Effector memory CD4-positive, alpha-beta T cell (primary cell): ENCODE data around the gene LRRC9.
"Not testable (repeated sequence)": the region's sequence is repeated elsewhere in the genome, so short reads cannot be mapped to it uniquely, and the experiment has no call there.

Experiments used
- DNase-seq, 3 donors: peaks; one replicate each; pipeline ENCODE4 v3.0.0-alpha.2; 2020
- H3K27ac ChIP-seq: 2 replicates; pipeline ENCODE4 v1.7.0; 2013; ENCODE audit warnings: mild to moderate bottlenecking, low read length, moderate library complexity; ENCODE audit not compliant: insufficient read depth, poor library complexity, severe bottlenecking
- H3K27me3 ChIP-seq: replicated peaks from 2 replicates; pipeline ENCODE4 v1.7.0; 2013; ENCODE audit warnings: mild to moderate bottlenecking, low read length; ENCODE audit not compliant: insufficient read depth, control insufficient read depth, poor library complexity, severe bottlenecking
- H3K36me3 ChIP-seq: 2 replicates; pipeline ENCODE4 v1.7.0; 2013; ENCODE audit warnings: mild to moderate bottlenecking, low read length, moderate library complexity; ENCODE audit not compliant: control insufficient read depth, insufficient read depth
- H3K4me1 ChIP-seq: 2 replicates; pipeline ENCODE4 v1.7.0; 2013; ENCODE audit warnings: low read length, mild to moderate bottlenecking; ENCODE audit not compliant: control insufficient read depth, insufficient read depth, poor library complexity, severe bottlenecking
- H3K4me3 ChIP-seq: 2 replicates; pipeline ENCODE4 v1.7.0; 2013; ENCODE audit warnings: low read length, low read depth, mild to moderate bottlenecking; ENCODE audit not compliant: insufficient read depth, poor library complexity, severe bottlenecking
- H3K9me3 ChIP-seq: 2 replicates; pipeline ENCODE4 v1.7.0; 2013; ENCODE audit warnings: mild to moderate bottlenecking, low read length, moderate library complexity; ENCODE audit not compliant: control insufficient read depth

The LRRC9 gene

DNA sequence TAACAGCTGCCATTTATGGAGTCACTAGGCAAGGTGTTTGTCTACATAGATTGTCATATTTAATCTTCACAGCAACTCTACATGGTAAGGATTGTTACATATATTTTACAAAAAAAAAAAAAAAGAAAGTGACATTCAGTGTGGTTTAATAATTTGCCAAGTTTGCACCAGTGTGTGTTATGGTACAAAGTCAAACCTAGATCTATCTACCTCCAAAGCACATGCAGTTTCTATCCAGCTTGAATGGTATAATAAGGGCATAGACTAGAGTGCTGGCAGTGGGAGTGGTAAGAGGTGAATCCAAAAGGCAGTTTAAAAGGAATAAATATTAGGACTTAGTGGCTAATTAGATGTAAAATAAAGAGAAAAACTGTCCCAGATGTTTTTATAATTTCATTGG is 105.6 kb downstream of the LRRC9 start:
- no peaks in the 10 kb centered on the region for H3K9me3 ChIP-seq
- H3K27me3 ChIP-seq, result no peaks in the 10 kb centered on the region
- no peak overlapping the region for H3K4me3 ChIP-seq
- DNase-seq, result no peak
- H3K36me3 ChIP-seq, result no peaks in the 10 kb centered on the region
- H3K27ac ChIP-seq, result no peak overlapping the region
- no peaks in the 10 kb centered on the region for H3K4me1 ChIP-seq

GRCh38 chr14:60035177-60035576 is 115.2 kb downstream of the LRRC9 start:
- Histone ChIP-seq H3K27ac (no peak overlapping the region), H3K27me3 (no peaks in the 10 kb centered on the region), H3K4me3 (no peak overlapping the region), H3K36me3 (no peaks in the 10 kb centered on the region), H3K4me1 (no peaks in the 10 kb centered on the region), H3K9me3 (no peaks in the 10 kb centered on the region)
- DNase-seq, result no peak

DNA sequence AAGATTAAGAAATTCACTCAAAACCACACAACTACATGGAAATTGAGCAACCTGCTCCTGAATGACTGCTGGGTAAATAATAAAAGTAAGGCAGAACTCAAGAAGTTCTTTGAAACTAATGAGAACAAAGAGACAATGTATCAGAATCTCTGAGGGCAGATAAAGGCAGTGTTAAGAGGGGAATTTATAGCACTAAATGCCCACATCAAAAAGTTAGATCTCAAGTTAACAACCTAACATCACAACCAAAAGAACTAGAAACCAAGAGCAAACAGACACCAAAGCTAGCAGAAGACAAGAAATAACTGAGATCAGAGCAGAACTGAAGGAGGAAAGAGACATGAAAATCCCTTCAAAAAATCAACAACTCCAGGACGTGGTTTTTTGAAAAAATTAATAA is 128.0 kb downstream of the LRRC9 start:
- H3K9me3 ChIP-seq, H3K27ac ChIP-seq, H3K4me3 ChIP-seq, H3K27me3 ChIP-seq, DNase-seq, H3K36me3 ChIP-seq: not testable (repeated sequence)
- peaks cover 12% of the 10 kb centered on the region for H3K4me1 ChIP-seq

DNA sequence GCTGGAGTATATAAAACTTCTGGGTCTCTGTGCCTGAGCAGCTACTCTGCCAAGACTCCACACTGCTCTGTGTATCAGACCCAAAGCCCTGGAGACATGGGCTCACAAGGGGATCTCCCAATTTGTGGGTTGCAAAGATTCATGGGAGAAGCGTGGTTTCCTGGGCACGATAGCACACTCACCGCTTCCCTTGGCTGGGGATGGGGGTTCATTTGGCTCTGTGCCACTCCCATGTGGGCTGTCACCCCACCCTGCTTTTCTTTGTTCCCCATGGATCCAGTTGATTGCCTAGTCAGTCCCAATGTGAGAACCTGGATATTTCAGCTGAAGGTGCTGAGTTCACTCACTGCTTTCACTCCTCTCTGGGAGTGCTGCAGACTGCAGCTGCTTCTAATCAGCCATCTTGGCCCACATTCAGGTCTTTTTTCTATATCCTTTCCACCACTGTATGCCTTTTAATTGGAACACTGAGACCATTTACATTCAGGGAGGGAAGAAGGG is 131.8 kb downstream of the LRRC9 start:
- no peak for DNase-seq
- H3K36me3 ChIP-seq, result no peaks in the 10 kb centered on the region
- no peak overlapping the region for H3K4me3 ChIP-seq

DNA sequence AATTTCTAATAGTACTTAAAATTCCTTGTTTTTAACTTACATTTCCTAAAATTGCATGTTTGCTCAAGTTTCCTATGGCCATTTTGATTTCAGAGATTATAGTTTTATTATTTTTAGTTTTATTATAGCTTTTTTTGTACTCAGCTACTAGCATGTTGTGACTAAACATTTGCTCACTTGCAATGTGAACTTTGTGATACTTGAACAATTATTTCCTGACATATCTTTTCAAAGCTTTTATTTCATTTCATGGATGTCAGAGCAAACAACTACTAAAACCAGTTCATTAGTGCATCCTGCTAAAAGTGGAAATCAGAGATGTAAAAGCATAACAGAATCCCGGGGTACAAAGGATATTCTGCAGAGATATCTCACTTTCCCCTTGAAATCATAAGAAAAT is 138.1 kb downstream of the LRRC9 start:
- Histone ChIP-seq H3K9me3 (no peaks in the 10 kb centered on the region), H3K4me3 (no peak overlapping the region), H3K36me3 (no peaks in the 10 kb centered on the region), H3K27ac (no peak overlapping the region), H3K4me1 (no peaks in the 10 kb centered on the region), H3K27me3 (no peaks in the 10 kb centered on the region)
- no peak for DNase-seq

More for the DNA sequence above, 131.8 kb downstream of the LRRC9 start:
- H3K9me3 ChIP-seq, result no peaks in the 10 kb centered on the region
- H3K4me1 ChIP-seq, result peaks cover 12% of the 10 kb centered on the region
- H3K27me3 ChIP-seq, result no peaks in the 10 kb centered on the region
- no peak overlapping the region for H3K27ac ChIP-seq

GRCh38 chr14:60061371-60061770 is 141.4 kb downstream of the LRRC9 start:
- Histone ChIP-seq H3K4me1 (no peaks in the 10 kb centered on the region), H3K4me3 (no peak overlapping the region), H3K27ac (no peak overlapping the region), H3K36me3 (no peaks in the 10 kb centered on the region), H3K27me3 (no peaks in the 10 kb centered on the region), H3K9me3 (no peaks in the 10 kb centered on the region)
- no peak for DNase-seq

- H3K9me3 ChIP-seq, result no peaks in the 10 kb centered on the region
- no peak overlapping the region for H3K27ac ChIP-seq
These were observed 144.6 kb downstream of the LRRC9 start for GRCh38 chr14:60064491-60065072.

GRCh38 chr14:60067882-60068281 is 147.9 kb downstream of the LRRC9 start:
- no peaks in the 10 kb centered on the region for H3K36me3 ChIP-seq
- no peak overlapping the region for H3K27ac ChIP-seq
- DNase-seq, result no peak
- H3K9me3 ChIP-seq, result no peaks in the 10 kb centered on the region
- no peaks in the 10 kb centered on the region for H3K4me1 ChIP-seq
- H3K4me3 ChIP-seq, result no peak overlapping the region
- H3K27me3 ChIP-seq, result no peaks in the 10 kb centered on the region

More at GRCh38 chr14:60064491-60065072, 144.6 kb downstream of the LRRC9 start:
- Histone ChIP-seq H3K4me3 (no peak overlapping the region), H3K4me1 (no peaks in the 10 kb centered on the region), H3K36me3 (no peaks in the 10 kb centered on the region), H3K27me3 (no peaks in the 10 kb centered on the region)
- no peak for DNase-seq

- DNase-seq, result no peak
These were observed 159.8 kb downstream of the LRRC9 start for GRCh38 chr14:60079723-60080122.

GRCh38 chr14:60085085-60085484 is 165.1 kb downstream of the LRRC9 start:
- no peak overlapping the region for H3K4me3 ChIP-seq
- H3K36me3 ChIP-seq, result no peaks in the 10 kb centered on the region
- no peaks in the 10 kb centered on the region for H3K27me3 ChIP-seq
- H3K27ac ChIP-seq, result no peak overlapping the region
- no peaks in the 10 kb centered on the region for H3K4me1 ChIP-seq
- DNase-seq, result no peak
- no peaks in the 10 kb centered on the region for H3K9me3 ChIP-seq

More at GRCh38 chr14:60079723-60080122, 159.8 kb downstream of the LRRC9 start:
- Histone ChIP-seq H3K27me3 (no peaks in the 10 kb centered on the region), H3K36me3 (no peaks in the 10 kb centered on the region), H3K4me1 (no peaks in the 10 kb centered on the region), H3K9me3 (no peaks in the 10 kb centered on the region), H3K27ac (no peak overlapping the region), H3K4me3 (no peak overlapping the region)
